GM18519 (cell line): ENCODE measurements around the gene INTS6L.
"Not testable (repeated sequence)": the region's sequence is repeated elsewhere in the genome, so short reads cannot be mapped to it uniquely, and the experiment has no call there.

Experiments used
- ATAC-seq: cut with Tn5 transposase; IDR thresholded peaks from one replicate; pipeline ENCODE4 v1.9.1; 2021; ENCODE audit warnings: mild to moderate bottlenecking, moderate library complexity; ENCODE audit not compliant: unreplicated experiment, low FRiP score

INTS6L gene

DNA sequence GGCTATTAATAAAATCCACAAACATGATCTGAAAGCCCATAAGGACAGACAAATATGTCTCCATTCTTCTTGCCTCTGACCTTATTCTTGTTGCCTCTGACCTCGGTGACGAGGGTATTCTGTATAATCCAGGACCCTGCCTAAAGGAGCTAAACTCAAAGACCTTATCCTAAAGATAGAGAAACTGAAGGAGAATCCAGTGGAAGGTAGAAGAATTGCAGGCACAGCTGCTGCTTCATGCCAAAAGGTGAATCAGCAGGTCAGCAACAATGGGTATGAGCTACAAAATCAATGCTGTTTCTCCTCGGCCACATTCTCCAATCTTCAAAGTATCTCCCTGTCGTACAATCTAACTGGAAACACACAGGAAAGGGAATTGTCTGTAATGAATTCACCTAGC lies 71.4 kb downstream of the INTS6L start:
- no peak for ATAC-seq

DNA sequence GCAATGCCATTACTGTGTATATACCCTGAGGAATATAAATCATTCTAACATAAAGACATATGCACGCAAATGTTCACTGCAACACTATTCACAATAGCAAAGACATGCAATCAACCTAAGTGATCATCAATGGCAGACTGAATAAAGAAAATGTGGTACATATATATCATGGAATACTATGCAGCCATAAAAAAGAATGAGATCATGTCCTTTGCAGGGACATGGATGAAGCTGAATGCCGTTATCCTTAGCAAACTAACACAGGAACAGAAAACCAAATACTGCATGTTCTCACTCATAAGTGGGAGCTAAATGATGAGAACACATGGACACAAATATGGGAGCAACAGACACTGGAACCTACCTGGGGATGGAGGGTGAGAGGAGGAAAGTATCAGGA lies 73.6 kb downstream of the INTS6L start:
- ATAC-seq: not testable (repeated sequence)

- ATAC-seq: not testable (repeated sequence)
Observed at GRCh38 chrX:135594453-135594852, 74.0 kb downstream of the INTS6L start.

- no peak for ATAC-seq
Observed at GRCh38 chrX:135595543-135595942, 75.1 kb downstream of the INTS6L start.

- ATAC-seq: no peak
Observed at GRCh38 chrX:135596495-135596894, 76.0 kb downstream of the INTS6L start.

DNA sequence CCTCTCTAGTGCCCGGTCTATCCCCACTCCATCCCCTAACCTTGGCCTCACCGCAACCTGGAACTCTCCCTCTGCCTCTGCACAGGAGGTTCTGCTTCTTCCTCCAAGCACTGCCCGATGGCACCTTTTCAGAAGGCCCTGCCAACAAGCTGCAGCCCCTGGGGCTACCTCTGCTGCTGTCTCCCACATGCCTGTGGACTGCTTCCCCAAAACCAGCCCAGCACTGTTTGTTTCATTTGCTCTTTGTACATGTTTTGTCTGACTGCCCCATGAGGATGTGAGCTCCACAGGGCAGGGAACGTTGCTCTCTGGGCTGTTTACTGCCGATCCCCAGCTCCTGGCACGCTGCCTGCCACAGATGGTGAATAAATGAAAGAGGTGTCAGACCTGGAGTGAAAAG lies 85.4 kb downstream of the INTS6L start:
- no peak for ATAC-seq

DNA sequence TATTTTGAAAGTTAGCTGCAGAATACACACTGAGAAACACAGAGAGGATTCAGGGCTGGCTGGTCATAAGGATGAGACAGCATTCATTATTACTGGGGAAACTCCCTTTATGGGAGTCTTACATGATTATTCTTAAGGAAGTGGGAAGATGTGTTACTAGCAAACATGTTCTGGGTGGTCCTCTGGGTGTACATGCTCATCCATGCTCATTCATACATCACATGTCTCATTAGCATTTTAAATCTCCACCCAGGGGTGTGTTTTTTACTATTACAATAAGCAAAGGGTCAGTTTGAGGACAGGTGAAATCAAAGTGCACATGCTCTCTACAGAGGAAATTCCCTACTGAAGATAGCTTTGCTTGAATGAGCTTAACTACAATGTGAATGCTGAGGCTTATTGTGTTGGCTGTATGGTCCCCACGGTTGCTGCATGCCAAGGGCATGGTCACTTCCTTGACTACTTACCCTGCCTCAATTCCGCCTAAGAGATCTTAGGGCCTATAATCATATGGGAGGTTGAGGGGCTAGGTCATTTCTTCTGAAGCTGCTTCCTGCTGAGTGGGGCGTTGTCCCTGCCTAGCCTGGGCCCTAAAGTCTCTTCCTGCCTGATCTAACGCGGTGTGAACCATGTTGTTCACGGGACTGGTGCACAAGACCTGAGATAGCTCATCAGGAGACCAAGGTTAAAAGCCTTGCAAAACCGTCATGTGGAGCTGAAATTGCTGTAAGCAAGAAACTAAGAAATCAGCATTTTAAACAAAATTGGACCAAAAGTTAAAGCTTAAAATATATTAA lies 104.1 kb downstream of the INTS6L start:
- ATAC-seq: not testable (repeated sequence)

GRCh38 chrX:135625995-135626394 lies 105.5 kb downstream of the INTS6L start:
- ATAC-seq: no peak

GRCh38 chrX:135629342-135629741 lies 108.9 kb downstream of the INTS6L start:
- ATAC-seq: no peak
